SK-N-SH treated with all-trans-retinoic acid at 6 μM for 48 hours (cell line): ENCODE results near the gene AK4.
A peak's percentile ranks its signal among the peaks of the same experiment; 100 is the strongest.
"Not testable (repeated sequence)": the region's sequence is repeated elsewhere in the genome, so short reads cannot be mapped to it uniquely, and the experiment has no call there.

Experiments used
- ATAC-seq: fragments of 200-7000 bp; cut with Tn5 transposase; 3 replicates; pipeline ENCODE4 v1.9.1; 2020; ENCODE audit warnings: mild to moderate bottlenecking, moderate library complexity
- ARNTL ChIP-seq: fragments of 450-650 bp; formaldehyde crosslinking; IDR thresholded peaks from 2 replicates; pipeline ENCODE4 v1.5.0; 2020; ENCODE audit warnings: low read depth, mild to moderate bottlenecking, moderate library complexity, borderline replicate concordance
- CREB5 ChIP-seq: fragments of 250-450 bp; sonication (Bioruptor Pico); IDR thresholded peaks from 2 replicates; pipeline ENCODE4 v1.5.1; 2020; ENCODE audit warnings: low read depth, mild to moderate bottlenecking, moderate library complexity
- CSDC2 ChIP-seq: fragments of 250-450 bp; sonication (Bioruptor Pico); IDR thresholded peaks from 2 replicates; pipeline ENCODE4 v1.5.0; 2020; ENCODE audit warnings: mild to moderate bottlenecking, moderate library complexity
- ESRRG ChIP-seq: fragments of 250-450 bp; sonication (Bioruptor Pico); IDR thresholded peaks from 2 replicates; pipeline ENCODE4 v1.6.1; 2021; ENCODE audit warnings: mild to moderate bottlenecking
- GLIS3 ChIP-seq: fragments of 250-450 bp; sonication (Bioruptor Pico); IDR thresholded peaks from 2 replicates; pipeline ENCODE4 v1.5.0; 2020; ENCODE audit warnings: mild to moderate bottlenecking, moderate library complexity
- ISL1 ChIP-seq: fragments of 250-450 bp; sonication (Bioruptor Pico); IDR thresholded peaks from 2 replicates; pipeline ENCODE4 v2.1.2; 2022; ENCODE audit warnings: mild to moderate bottlenecking, moderate library complexity
- OSR1 ChIP-seq: fragments of 250-450 bp; sonication (Bioruptor Pico); IDR thresholded peaks from 2 replicates; pipeline ENCODE4 v1.8.0; 2022; ENCODE audit warnings: moderate library complexity, mild to moderate bottlenecking, inconsistent platforms
- PATZ1 ChIP-seq: fragments of 250-450 bp; sonication (Bioruptor Pico); IDR thresholded peaks from 2 replicates; pipeline ENCODE4 v1.8.0; 2020; ENCODE audit warnings: mild to moderate bottlenecking, moderate library complexity, borderline replicate concordance
- POU6F1 ChIP-seq: fragments of 250-450 bp; sonication (Bioruptor Pico); IDR thresholded peaks from 2 replicates; pipeline ENCODE4 v1.8.0; 2021; ENCODE audit warnings: low read depth, mild to moderate bottlenecking, moderate library complexity, borderline replicate concordance
- PPARA ChIP-seq: fragments of 250-450 bp; sonication (Bioruptor Pico); IDR thresholded peaks from 2 replicates; pipeline ENCODE4 v1.5.0; 2020; ENCODE audit warnings: mild to moderate bottlenecking, borderline replicate concordance
- RARB ChIP-seq: fragments of 250-450 bp; sonication (Bioruptor Pico); IDR thresholded peaks from 2 replicates; pipeline ENCODE4 v1.8.0; 2021; ENCODE audit warnings: mild to moderate bottlenecking, moderate library complexity
- SNAI2 ChIP-seq: fragments of 250-450 bp; sonication (Bioruptor Pico); IDR thresholded peaks from 2 replicates; pipeline ENCODE4 v1.5.0; 2020; ENCODE audit warnings: mild to moderate bottlenecking, moderate library complexity
- TCF4 ChIP-seq: fragments of 250-450 bp; sonication (Bioruptor Pico); IDR thresholded peaks from 2 replicates; pipeline ENCODE4 v1.8.0; 2021; ENCODE audit warnings: mild to moderate bottlenecking, moderate library complexity, borderline replicate concordance
- TOX ChIP-seq: fragments of 250-450 bp; sonication (Bioruptor Pico); IDR thresholded peaks from 2 replicates; pipeline ENCODE4 v1.8.0; 2021; ENCODE audit warnings: mild to moderate bottlenecking, moderate library complexity, borderline replicate concordance
- TSHZ2 ChIP-seq: fragments of 250-450 bp; sonication (Bioruptor Pico); IDR thresholded peaks from 2 replicates; pipeline ENCODE4 v1.5.0; 2020; ENCODE audit warnings: mild to moderate bottlenecking, moderate library complexity
- ZC3H10 ChIP-seq: fragments of 250-450 bp; sonication (Bioruptor Pico); IDR thresholded peaks from 2 replicates; pipeline ENCODE4 v1.5.1; 2021; ENCODE audit warnings: mild to moderate bottlenecking, moderate library complexity
- ZFP3 ChIP-seq: fragments of 250-450 bp; sonication (Bioruptor Pico); IDR thresholded peaks from 2 replicates; pipeline ENCODE4 v1.5.0; 2020; ENCODE audit warnings: mild to moderate bottlenecking, moderate library complexity
- ZFP30 ChIP-seq: fragments of 450-650 bp; formaldehyde crosslinking; IDR thresholded peaks from 2 replicates; pipeline ENCODE4 v1.5.0; 2022; ENCODE audit warnings: mild to moderate bottlenecking, moderate library complexity
- ZNF70 ChIP-seq: fragments of 450-650 bp; formaldehyde crosslinking; IDR thresholded peaks from 2 replicates; pipeline ENCODE4 v1.5.0; 2020; ENCODE audit warnings: mild to moderate bottlenecking, moderate library complexity
- ZNF8 ChIP-seq: fragments of 450-650 bp; formaldehyde crosslinking; IDR thresholded peaks from 2 replicates; pipeline ENCODE4 v1.5.0; 2020; ENCODE audit warnings: mild to moderate bottlenecking, moderate library complexity

The AK4 gene

GRCh38 chr1:65113298-65113697 lies 34.7 kb upstream of the AK4 start:
- no peak for TF ChIP-seq RARB (CRISPR knock-in tag)
- no peak for ATAC-seq

GRCh38 chr1:65114322-65114721 lies 33.7 kb upstream of the AK4 start:
- peak; percentile 21 for ATAC-seq
- TF ChIP-seq OSR1 (no peak), TCF4 (CRISPR knock-in tag) (no peak), ZNF8 (CRISPR knock-in tag) (no peak), GLIS3 (no peak), ZC3H10 (CRISPR knock-in tag) (no peak), ESRRG (CRISPR knock-in tag) (no peak), POU6F1 (CRISPR knock-in tag) (no peak), ARNTL (CRISPR knock-in tag) (no peak), PATZ1 (CRISPR knock-in tag) (no peak), SNAI2 (CRISPR knock-in tag) (no peak), ZFP30 (no peak), PPARA (no peak), RARB (CRISPR knock-in tag) (no peak), CSDC2 (CRISPR knock-in tag) (no peak), CREB5 (CRISPR knock-in tag) (no peak), ZNF70 (CRISPR knock-in tag) (no peak), ZFP3 (CRISPR knock-in tag) (no peak)

GRCh38 chr1:65119951-65120350 lies 28.1 kb upstream of the AK4 start:
- 0 out of 3 replicates have a peak, but pooled peaks have one; percentile 25 for ATAC-seq
- TF ChIP-seq ESRRG (CRISPR knock-in tag): no peak
- TF ChIP-seq ZC3H10 (CRISPR knock-in tag): no peak
- TF ChIP-seq CSDC2 (CRISPR knock-in tag): no peak
- TF ChIP-seq ZFP3 (CRISPR knock-in tag): no peak
- no peak for TF ChIP-seq TSHZ2
- no peak for TF ChIP-seq OSR1
- no peak for TF ChIP-seq TOX (CRISPR knock-in tag)
- no peak for TF ChIP-seq CREB5 (CRISPR knock-in tag)
- no peak for TF ChIP-seq POU6F1 (CRISPR knock-in tag)
- no peak for TF ChIP-seq ISL1 (CRISPR knock-in tag)
- TF ChIP-seq ZFP30: no peak

- not testable (repeated sequence) for ATAC-seq
Observed at GRCh38 chr1:65129104-65129503, 18.9 kb upstream of the AK4 start.
